Prostate gland (tissue), 2 donors: ENCODE data around the gene INPP5D. TPM values are rescaled to one million over a fixed set of nuclear protein-coding genes. Genes with fewer than 3 reads are reported as not detected.
"Not testable (repeated sequence)": the region's sequence is repeated elsewhere in the genome, so short reads cannot be mapped to it uniquely, and the experiment has no call there.

Source experiments
- DNase-seq: peaks from one replicate; pipeline ENCODE4 v3.0.0-alpha.2; 2019; ENCODE audit warnings: low spot score
- H3K27ac ChIP-seq, 2 donors: fragments of 200-600 bp; sonication (generic); 2 replicates each; pipeline ENCODE4 v1.5.1; 2017 to 2019
- H3K27me3 ChIP-seq: fragments of 200-600 bp; sonication (generic); replicated peaks from 2 replicates; pipeline ENCODE4 v1.5.1; 2019; ENCODE audit not compliant: insufficient read depth
- H3K36me3 ChIP-seq, 2 donors: fragments of 200-600 bp; sonication (generic); 1 replicate in 1 of 2; 2 replicates in 1 of 2; pipeline versions ENCODE4 v1.5.1 to v1.8.1; 2017 to 2019
- H3K4me1 ChIP-seq: fragments of 200-600 bp; sonication (generic); replicated peaks from 2 replicates; pipeline ENCODE4 v1.5.1; 2019
- H3K4me3 ChIP-seq, 2 donors: fragments of 200-600 bp; sonication (generic); 2 replicates each; pipeline ENCODE4 v1.5.1; 2017 to 2019
- H3K9me3 ChIP-seq: fragments of 200-600 bp; sonication (generic); 2 replicates; pipeline ENCODE4 v1.5.1; 2017
- POLR2A ChIP-seq: fragments of 450-650 bp; IDR thresholded peaks from one replicate; pipeline ENCODE4 v1.6.1; 2016; ENCODE audit warnings: antibody characterized with exemption, mild to moderate bottlenecking
- POLR2AphosphoS5 ChIP-seq: sonication (generic); formaldehyde crosslinking; IDR thresholded peaks from one replicate; pipeline ENCODE4 v1.6.1; 2017; ENCODE audit warnings: antibody characterized with exemption
- WGBS: methylation state at CpG from one replicate; pipeline ENCODE4 v1.1.5; 2018; 5-methylcytosine and 5-hydroxymethylcytosine counted together
- intact Hi-C: fragments of 100-400 bp; cut with DNase I; formaldehyde crosslinking; loops from one replicate; pipeline ENCODE4 v1.14.2; 2022
- total RNA-seq, 2 donors: library from RNA; depleted of rRNA; stranded (reverse); fragments of >200 nt; gene quantifications; one replicate each; pipeline ENCODE4 v1.1.0, GENCODE V29; 2016
- TF ChIP-seq, protein P1 (sequence below), 4 experiments: fragments of 200-600 bp in 2 of 4; fragments of 450-650 bp in 2 of 4; sonication (generic) in 2 of 4; IDR thresholded peaks; 1 replicate in 3 of 4; 2 replicates in 1 of 4; pipeline ENCODE4 v1.5.1; 2016 to 2019; ENCODE audit warnings: antibody characterized with exemption in 4 of 4, mild to moderate bottlenecking in 2 of 4, moderate library complexity in 2 of 4

Gene INPP5D
- total RNA-seq, 2 donors from 2014 or later = 11.4 to 18.8 TPM

DNA sequence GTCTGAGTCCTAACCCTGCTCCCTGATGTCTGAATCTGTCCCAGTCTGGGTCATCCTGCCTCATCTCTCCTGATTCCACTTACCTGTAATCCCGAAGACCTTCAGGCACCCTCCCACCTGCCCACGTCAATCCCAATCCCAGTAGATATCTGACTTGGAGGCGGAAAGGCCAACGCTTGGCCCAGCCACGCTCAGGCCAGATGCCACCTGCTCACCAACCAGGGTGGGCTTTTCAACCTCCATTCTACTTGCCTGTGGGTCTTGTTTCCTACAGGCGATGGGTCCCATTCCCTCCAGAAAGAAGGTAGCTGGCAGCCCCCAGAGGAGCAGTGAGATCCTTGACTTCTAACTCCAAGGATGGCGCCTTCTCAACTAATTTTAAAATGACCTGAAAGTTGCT is 59.7 kb downstream of the INPP5D start:
- 96% methylated on average over 7 of the region's 7 CpGs for WGBS
- Histone ChIP-seq H3K4me1 (no peaks in the 10 kb centered on the region), H3K9me3 (no peaks in the 10 kb centered on the region), H3K36me3 (no peaks in the 10 kb centered on the region), H3K27ac (no peak overlapping the region), H3K4me3 (no peak overlapping the region), H3K27me3 (no peaks in the 10 kb centered on the region)
- TF ChIP-seq, protein P1, sequence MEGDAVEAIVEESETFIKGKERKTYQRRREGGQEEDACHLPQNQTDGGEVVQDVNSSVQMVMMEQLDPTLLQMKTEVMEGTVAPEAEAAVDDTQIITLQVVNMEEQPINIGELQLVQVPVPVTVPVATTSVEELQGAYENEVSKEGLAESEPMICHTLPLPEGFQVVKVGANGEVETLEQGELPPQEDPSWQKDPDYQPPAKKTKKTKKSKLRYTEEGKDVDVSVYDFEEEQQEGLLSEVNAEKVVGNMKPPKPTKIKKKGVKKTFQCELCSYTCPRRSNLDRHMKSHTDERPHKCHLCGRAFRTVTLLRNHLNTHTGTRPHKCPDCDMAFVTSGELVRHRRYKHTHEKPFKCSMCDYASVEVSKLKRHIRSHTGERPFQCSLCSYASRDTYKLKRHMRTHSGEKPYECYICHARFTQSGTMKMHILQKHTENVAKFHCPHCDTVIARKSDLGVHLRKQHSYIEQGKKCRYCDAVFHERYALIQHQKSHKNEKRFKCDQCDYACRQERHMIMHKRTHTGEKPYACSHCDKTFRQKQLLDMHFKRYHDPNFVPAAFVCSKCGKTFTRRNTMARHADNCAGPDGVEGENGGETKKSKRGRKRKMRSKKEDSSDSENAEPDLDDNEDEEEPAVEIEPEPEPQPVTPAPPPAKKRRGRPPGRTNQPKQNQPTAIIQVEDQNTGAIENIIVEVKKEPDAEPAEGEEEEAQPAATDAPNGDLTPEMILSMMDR (IDR thresholded peaks at IDR 0.05) = no peak
- TF ChIP-seq POLR2AphosphoS5 (no peak), POLR2A (no peak)
- intact Hi-C loops = no loop called here
- no peak for DNase-seq

DNA sequence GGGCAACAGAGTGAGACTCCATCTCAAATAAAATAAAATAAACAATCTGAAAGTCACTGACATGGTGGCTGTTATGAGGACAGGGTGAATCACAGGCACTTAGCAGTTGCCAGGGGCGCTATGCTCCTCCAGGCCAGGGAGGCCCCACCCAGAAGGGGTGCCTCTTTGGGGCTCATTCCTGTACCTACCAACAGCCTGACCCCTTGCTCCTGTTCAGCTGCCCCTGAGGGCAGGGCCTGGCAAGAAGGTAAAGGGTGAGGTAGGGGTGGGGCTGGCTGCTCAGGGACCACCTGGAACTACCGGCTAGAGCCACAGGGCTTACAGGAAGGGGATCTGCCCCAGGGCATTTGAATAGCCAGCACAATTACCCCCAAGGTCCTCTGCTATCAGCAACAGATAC is 60.3 kb downstream of the INPP5D start:
- no peak for DNase-seq
- Histone ChIP-seq H3K27ac (no peak overlapping the region), H3K4me3 (no peak overlapping the region), H3K27me3 (no peaks in the 10 kb centered on the region), H3K9me3 (no peaks in the 10 kb centered on the region), H3K36me3 (no peaks in the 10 kb centered on the region), H3K4me1 (no peaks in the 10 kb centered on the region)
- intact Hi-C loops = no loop called here
- WGBS = 96% methylated on average over 2 of the region's 2 CpGs
- TF ChIP-seq, protein P1 (IDR thresholded peaks at IDR 0.05) = no peak

DNA sequence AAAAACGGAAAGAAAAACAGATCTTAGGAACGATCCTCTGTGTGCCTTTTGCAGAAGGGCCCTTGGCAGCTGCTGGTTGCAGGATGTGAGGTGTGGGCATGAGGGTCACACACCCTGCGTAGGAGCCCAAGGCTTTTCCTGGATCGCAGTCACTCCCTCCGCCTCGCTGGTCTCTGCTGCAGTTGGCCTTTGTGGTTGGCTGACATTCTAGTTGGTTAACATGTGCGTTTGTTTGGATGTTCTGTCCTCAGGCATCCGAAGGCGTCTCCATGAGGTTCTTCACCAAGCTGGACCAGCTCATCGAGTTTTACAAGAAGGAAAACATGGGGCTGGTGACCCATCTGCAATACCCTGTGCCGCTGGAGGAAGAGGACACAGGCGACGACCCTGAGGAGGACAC is 61.7 kb downstream of the INPP5D start:
- TF ChIP-seq, protein P1 (IDR thresholded peaks at IDR 0.05) = no peak
- TF ChIP-seq POLR2AphosphoS5 (no peak), POLR2A (no peak)
- intact Hi-C loops = no loop called here
- DNase-seq = no peak

DNA sequence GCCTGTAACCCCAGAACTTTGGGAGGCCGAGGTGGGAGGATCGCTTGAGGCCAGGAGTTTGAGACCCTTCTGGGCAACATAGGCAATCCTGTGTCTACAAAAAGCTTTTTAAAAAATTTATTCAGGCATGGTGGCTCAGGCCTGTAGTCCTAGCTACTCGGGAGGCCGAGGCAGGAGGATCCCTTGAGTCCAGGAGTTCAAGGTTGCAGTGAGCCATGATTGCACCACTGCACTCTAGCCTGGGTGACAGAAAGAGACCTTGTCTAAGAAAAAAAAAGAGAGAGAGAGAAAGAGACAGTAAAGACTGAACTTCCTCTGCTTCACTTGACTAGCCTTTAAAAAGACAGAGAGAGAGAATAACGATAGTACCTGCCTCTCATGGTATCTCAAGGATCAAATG is 62.4 kb downstream of the INPP5D start:
- Histone ChIP-seq H3K27me3 (no peaks in the 10 kb centered on the region), H3K9me3 (no peaks in the 10 kb centered on the region), H3K4me1 (no peaks in the 10 kb centered on the region), H3K36me3 (no peaks in the 10 kb centered on the region), H3K27ac (no peak overlapping the region), H3K4me3 (no peak overlapping the region)
- WGBS = 88% methylated on average over 5 of the region's 5 CpGs
- TF ChIP-seq POLR2A = no peak
- TF ChIP-seq POLR2AphosphoS5 = no peak
- TF ChIP-seq, protein P1 (IDR thresholded peaks at IDR 0.05) = no peak
- DNase-seq = no peak
- intact Hi-C loops = no loop called here

More for the DNA sequence above, 61.7 kb downstream of the INPP5D start:
- Histone ChIP-seq H3K9me3 (no peaks in the 10 kb centered on the region), H3K27me3 (no peaks in the 10 kb centered on the region), H3K4me3 (no peak overlapping the region), H3K27ac (no peak overlapping the region), H3K4me1 (no peaks in the 10 kb centered on the region), H3K36me3 (no peaks in the 10 kb centered on the region)
- WGBS = 68% methylated on average over 13 of the region's 13 CpGs

DNA sequence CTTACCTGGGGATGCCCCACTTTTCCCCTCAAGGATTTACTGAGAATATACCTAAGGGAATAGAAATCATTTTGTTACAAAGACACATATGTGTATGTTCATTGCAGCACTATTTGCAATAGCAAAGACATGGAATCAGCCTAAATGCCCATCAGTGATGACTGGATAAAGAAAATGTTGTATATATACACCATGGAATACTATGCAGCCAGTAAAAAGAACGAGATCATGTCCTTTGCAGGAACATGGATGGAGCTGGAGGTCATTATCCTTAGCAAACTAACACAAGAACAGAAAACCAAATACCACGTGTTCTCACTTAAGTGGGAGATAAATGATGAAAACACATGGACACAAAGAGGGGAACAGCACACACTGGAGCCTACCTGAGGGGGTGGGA is 63.4 kb downstream of the INPP5D start:
- H3K4me3 ChIP-seq, H3K27me3 ChIP-seq, H3K4me1 ChIP-seq, DNase-seq, H3K9me3 ChIP-seq, H3K36me3 ChIP-seq, intact Hi-C loops, H3K27ac ChIP-seq: not testable (repeated sequence)
- WGBS = 73% methylated on average over 2 of the region's 2 CpGs
